Neural crest cell (in vitro differentiated cells): ENCODE measurements around the gene BRI3BP. TPM values are rescaled to one million over a fixed set of nuclear protein-coding genes. Genes with fewer than 3 reads are reported as not detected.
A peak's percentile ranks its signal among the peaks of the same experiment; 100 is the strongest.
"Not testable (repeated sequence)": the region's sequence is repeated elsewhere in the genome, so short reads cannot be mapped to it uniquely, and the experiment has no call there.

Source experiments
- DNase-seq: peaks from one replicate; pipeline ENCODE4 v3.0.0; 2021; ENCODE audit warnings: low read depth, mixed read lengths, low spot score
- H3K27ac Mint-ChIP-seq: one replicate; pipeline ENCODE4 v1.8.0; 2021; ENCODE audit warnings: mild to moderate bottlenecking, mixed read lengths; ENCODE audit not compliant: unreplicated experiment
- H3K27me3 Mint-ChIP-seq: 2 replicates; pipeline ENCODE4 v1.8.0; 2021; ENCODE audit warnings: low read depth, mild to moderate bottlenecking, mixed read lengths
- H3K36me3 Mint-ChIP-seq: 2 replicates; pipeline ENCODE4 v1.8.0; 2021; ENCODE audit warnings: low read depth, mild to moderate bottlenecking, mixed read lengths
- H3K4me1 Mint-ChIP-seq: 2 replicates; pipeline ENCODE4 v1.8.0; 2021; ENCODE audit warnings: mixed read lengths
- H3K4me3 Mint-ChIP-seq: one replicate; pipeline ENCODE4 v1.8.0; 2021; ENCODE audit warnings: mild to moderate bottlenecking, mixed read lengths
- H3K9me3 Mint-ChIP-seq: 2 replicates; pipeline ENCODE4 v1.8.0; 2021; ENCODE audit warnings: mixed read lengths
- total RNA-seq: library from RNA; stranded (reverse); gene quantifications from 2 replicates; pipeline ENCODE4 v1.2.1, GENCODE V29; 2021
- TF ChIP-seq, protein P1 (sequence below): fragments of 200-600 bp; sonication (generic); conservative IDR thresholded peaks from 2 replicates; pipeline ENCODE4 v1.5.0; 2021; ENCODE audit warnings: antibody characterized with exemption, mild to moderate bottlenecking

BRI3BP gene
- total RNA-seq, 1 donor from 2014 or later: 19.0 TPM

GRCh38 chr12:125070112-125070511 lies 76.7 kb downstream of the BRI3BP start:
- Mint-ChIP-seq H3K9me3 (no peaks in the 10 kb centered on the region), H3K27me3 (no peaks in the 10 kb centered on the region), H3K27ac (peak overlapping the region; percentile 72), H3K4me1 (peaks cover 22% of the 10 kb centered on the region), H3K36me3 (peaks cover 3% of the 10 kb centered on the region), H3K4me3 (no peak overlapping the region)
- TF ChIP-seq, protein P1, sequence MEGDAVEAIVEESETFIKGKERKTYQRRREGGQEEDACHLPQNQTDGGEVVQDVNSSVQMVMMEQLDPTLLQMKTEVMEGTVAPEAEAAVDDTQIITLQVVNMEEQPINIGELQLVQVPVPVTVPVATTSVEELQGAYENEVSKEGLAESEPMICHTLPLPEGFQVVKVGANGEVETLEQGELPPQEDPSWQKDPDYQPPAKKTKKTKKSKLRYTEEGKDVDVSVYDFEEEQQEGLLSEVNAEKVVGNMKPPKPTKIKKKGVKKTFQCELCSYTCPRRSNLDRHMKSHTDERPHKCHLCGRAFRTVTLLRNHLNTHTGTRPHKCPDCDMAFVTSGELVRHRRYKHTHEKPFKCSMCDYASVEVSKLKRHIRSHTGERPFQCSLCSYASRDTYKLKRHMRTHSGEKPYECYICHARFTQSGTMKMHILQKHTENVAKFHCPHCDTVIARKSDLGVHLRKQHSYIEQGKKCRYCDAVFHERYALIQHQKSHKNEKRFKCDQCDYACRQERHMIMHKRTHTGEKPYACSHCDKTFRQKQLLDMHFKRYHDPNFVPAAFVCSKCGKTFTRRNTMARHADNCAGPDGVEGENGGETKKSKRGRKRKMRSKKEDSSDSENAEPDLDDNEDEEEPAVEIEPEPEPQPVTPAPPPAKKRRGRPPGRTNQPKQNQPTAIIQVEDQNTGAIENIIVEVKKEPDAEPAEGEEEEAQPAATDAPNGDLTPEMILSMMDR: no peak
- DNase-seq: no peak

DNA sequence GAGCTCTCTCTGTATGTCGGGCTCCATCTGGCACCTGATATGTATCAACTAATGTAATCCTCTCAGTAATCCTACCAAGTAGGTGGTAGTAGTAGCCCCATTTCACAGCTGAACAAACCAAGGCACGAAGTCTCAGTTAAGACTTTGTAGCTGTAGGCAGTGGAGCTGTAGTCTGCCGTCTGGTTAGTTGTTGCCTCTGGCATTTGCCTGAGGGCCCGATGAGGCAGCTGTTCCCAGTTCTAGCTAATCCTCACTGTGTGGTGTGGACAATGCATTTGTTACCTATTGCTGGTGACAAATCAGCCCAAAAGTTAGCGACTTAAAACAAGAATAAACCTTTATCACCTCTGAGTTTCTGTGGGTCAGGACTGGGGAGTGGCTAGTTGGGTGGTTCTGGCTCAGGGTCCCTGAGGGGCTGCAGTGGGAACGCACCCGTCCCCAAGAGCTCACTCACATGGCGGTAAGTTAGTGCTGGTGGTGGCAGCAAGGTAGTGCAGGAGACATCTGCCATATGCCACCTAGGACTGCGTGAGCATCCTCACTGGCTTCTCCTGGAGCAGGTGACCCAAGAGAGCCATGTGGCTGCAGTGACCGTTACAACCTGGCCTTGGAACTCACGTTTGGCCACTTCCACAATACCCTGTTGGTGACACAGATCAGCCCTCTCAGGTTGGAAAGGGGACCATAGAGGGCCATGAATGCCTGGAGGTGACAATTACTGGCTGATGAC lies 77.4 kb downstream of the BRI3BP start:
- Mint-ChIP-seq H3K9me3 (no peaks in the 10 kb centered on the region), H3K36me3 (peaks cover 3% of the 10 kb centered on the region), H3K27me3 (no peaks in the 10 kb centered on the region), H3K4me1 (peaks cover 21% of the 10 kb centered on the region), H3K27ac (no peak overlapping the region), H3K4me3 (no peak overlapping the region)
- TF ChIP-seq, protein P1: no peak
- no peak for DNase-seq

GRCh38 chr12:125071456-125071855 lies 78.0 kb downstream of the BRI3BP start:
- Mint-ChIP-seq H3K27ac (no peak overlapping the region), H3K4me1 (peaks cover 17% of the 10 kb centered on the region), H3K4me3 (no peak overlapping the region), H3K9me3 (no peaks in the 10 kb centered on the region), H3K27me3 (no peaks in the 10 kb centered on the region), H3K36me3 (peaks cover 8% of the 10 kb centered on the region)
- TF ChIP-seq, protein P1: no peak
- no peak for DNase-seq

DNA sequence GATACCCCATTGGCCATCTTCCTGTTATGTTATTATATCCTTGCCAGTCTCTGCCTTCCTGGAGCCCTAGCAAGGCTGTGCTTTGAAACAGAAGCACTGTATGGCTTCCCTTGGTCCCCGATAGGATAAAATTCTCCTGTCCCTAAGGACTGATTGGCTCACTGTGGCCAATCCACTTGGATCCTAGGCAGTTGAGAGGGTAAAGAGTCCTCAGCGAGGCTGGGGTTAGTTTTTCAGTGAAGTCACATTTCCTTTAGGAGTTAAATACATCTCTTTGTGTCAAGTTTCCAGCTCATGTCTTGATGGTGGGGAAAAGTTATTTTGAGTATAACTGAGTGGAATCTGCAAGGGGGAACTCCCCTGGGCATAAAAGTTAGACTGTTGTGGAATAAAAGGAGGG lies 79.1 kb downstream of the BRI3BP start:
- Mint-ChIP-seq H3K4me1 (peaks cover 10% of the 10 kb centered on the region), H3K36me3 (peaks cover 9% of the 10 kb centered on the region), H3K4me3 (no peak overlapping the region), H3K9me3 (no peaks in the 10 kb centered on the region), H3K27me3 (no peaks in the 10 kb centered on the region), H3K27ac (no peak overlapping the region)
- TF ChIP-seq, protein P1: no peak
- DNase-seq: no peak

DNA sequence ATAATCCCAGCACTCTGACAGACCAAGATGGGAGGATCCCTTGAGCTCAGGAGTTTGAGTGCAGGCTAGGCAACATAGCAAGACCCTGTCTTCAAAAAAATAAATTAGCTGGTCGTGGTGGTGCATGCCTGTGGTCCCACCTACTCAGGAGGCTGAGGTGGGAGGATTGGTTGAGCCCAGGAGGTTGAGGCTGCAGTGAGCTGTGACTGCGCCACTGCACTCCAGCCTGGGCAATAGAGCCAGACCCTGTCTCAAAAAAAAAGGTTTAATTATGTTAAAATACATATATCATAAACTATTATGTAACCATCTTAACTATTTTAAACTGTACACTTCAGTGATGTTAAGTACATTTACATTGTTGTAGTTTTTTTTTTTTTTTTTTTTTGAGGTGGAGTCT lies 80.8 kb downstream of the BRI3BP start:
- H3K4me3 Mint-ChIP-seq, H3K9me3 Mint-ChIP-seq, DNase-seq, H3K4me1 Mint-ChIP-seq, H3K27ac Mint-ChIP-seq, H3K27me3 Mint-ChIP-seq: not testable (repeated sequence)
- H3K36me3 Mint-ChIP-seq: peaks cover 12% of the 10 kb centered on the region

GRCh38 chr12:125076103-125076502 lies 82.7 kb downstream of the BRI3BP start:
- no peak overlapping the region for H3K4me3 Mint-ChIP-seq
- no peaks in the 10 kb centered on the region for H3K27me3 Mint-ChIP-seq
- H3K9me3 Mint-ChIP-seq: no peaks in the 10 kb centered on the region
- H3K4me1 Mint-ChIP-seq: peaks cover 5% of the 10 kb centered on the region
- H3K36me3 Mint-ChIP-seq: peaks cover 15% of the 10 kb centered on the region
- no peak for DNase-seq
- H3K27ac Mint-ChIP-seq: no peak overlapping the region
- TF ChIP-seq, protein P1: no peak
